ENCODE results near the gene AGTRAP. TPM values are rescaled to one million over a fixed set of nuclear protein-coding genes. Genes with fewer than 3 reads are reported as not detected.
A peak's percentile ranks its signal among the peaks of the same experiment; 100 is the strongest.

AGTRAP gene
- total and polyA plus RNA-seq, 9 of the 15 experiments (the other 6 are each of a cell fraction or from before 2014, with no cell fraction given): 26.8 to 105 (median 57.5) TPM

DNA sequence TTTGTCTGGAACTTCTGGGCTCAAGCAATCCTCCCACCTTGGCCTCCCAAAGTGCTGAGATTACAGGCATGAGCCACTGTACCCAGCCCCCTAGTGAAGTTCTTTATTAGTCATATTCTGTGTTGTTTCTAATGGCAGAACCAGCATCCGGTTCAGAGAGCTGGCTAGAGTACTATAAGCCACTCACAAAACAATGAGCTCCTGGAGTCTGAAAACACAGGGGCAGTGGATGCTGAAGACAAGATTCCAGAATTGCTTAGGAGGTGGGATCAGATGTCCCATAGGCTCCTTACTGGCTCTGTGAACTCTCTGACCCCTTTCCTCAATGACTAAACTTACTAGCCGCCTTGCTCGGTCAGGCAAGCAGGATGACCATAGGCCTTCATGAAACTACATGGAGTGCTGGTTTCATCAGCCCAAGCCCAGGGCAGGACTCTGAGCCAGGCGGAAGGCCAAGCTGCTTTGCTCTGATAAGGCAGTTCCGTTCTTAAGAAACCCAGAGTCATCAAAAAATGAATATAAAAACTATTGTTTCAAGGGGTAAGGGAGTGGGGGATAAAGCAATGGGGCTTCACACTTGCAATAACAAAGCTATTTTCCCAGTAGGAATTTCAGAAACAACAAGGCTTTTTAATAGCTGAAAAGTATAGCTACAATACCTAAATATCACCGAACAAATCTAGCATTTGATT lies 61.7 kb downstream of the AGTRAP start (continued):
- TF ChIP-seq TCF7L2 (IDR thresholded peaks at IDR 0.05; ENCODE audit: low read depth, low read length) (no peak), ZNF76 (CRISPR knock-in tag; IDR thresholded peaks at IDR 0.05; ENCODE audit: borderline replicate concordance) (no peak), HNRNPLL (IDR thresholded peaks at IDR 0.05; ENCODE audit: low read depth, low read length, poor library complexity, severe bottlenecking) (no peak), ZNF174 (CRISPR knock-in tag; IDR thresholded peaks at IDR 0.05) (no peak), ZC3H4 (CRISPR knock-in tag; IDR thresholded peaks at IDR 0.05; ENCODE audit: borderline replicate concordance) (no peak), MAFF (IDR thresholded peaks at IDR 0.05; ENCODE audit: low read length) (peak; percentile 97), ARID3B (CRISPR knock-in tag; IDR thresholded peaks at IDR 0.05; ENCODE audit: borderline replicate concordance) (no peak), SAFB2 (IDR thresholded peaks at IDR 0.05; ENCODE audit: borderline replicate concordance, low read depth, low read length, severe bottlenecking) (no peak), PHF20 (IDR thresholded peaks at IDR 0.05; ENCODE audit: partially characterized antibody) (no peak), U2AF2 (optimal IDR thresholded peaks at IDR 0.05; ENCODE audit: low read depth, low read length) (no peak), RFX7 (CRISPR knock-in tag; IDR thresholded peaks at IDR 0.05) (no peak)
- TF ChIP-seq, protein P1, sequence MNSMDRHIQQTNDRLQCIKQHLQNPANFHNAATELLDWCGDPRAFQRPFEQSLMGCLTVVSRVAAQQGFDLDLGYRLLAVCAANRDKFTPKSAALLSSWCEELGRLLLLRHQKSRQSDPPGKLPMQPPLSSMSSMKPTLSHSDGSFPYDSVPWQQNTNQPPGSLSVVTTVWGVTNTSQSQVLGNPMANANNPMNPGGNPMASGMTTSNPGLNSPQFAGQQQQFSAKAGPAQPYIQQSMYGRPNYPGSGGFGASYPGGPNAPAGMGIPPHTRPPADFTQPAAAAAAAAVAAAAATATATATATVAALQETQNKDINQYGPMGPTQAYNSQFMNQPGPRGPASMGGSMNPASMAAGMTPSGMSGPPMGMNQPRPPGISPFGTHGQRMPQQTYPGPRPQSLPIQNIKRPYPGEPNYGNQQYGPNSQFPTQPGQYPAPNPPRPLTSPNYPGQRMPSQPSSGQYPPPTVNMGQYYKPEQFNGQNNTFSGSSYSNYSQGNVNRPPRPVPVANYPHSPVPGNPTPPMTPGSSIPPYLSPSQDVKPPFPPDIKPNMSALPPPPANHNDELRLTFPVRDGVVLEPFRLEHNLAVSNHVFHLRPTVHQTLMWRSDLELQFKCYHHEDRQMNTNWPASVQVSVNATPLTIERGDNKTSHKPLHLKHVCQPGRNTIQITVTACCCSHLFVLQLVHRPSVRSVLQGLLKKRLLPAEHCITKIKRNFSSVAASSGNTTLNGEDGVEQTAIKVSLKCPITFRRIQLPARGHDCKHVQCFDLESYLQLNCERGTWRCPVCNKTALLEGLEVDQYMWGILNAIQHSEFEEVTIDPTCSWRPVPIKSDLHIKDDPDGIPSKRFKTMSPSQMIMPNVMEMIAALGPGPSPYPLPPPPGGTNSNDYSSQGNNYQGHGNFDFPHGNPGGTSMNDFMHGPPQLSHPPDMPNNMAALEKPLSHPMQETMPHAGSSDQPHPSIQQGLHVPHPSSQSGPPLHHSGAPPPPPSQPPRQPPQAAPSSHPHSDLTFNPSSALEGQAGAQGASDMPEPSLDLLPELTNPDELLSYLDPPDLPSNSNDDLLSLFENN (IDR thresholded peaks at IDR 0.05; ENCODE audit: low read depth in 2 of 2, low read length in 2 of 2): peak in 1 of 2 experiments; percentile 93; a peak in 2 of 4 replicates
- TF ChIP-seq, protein P2, sequence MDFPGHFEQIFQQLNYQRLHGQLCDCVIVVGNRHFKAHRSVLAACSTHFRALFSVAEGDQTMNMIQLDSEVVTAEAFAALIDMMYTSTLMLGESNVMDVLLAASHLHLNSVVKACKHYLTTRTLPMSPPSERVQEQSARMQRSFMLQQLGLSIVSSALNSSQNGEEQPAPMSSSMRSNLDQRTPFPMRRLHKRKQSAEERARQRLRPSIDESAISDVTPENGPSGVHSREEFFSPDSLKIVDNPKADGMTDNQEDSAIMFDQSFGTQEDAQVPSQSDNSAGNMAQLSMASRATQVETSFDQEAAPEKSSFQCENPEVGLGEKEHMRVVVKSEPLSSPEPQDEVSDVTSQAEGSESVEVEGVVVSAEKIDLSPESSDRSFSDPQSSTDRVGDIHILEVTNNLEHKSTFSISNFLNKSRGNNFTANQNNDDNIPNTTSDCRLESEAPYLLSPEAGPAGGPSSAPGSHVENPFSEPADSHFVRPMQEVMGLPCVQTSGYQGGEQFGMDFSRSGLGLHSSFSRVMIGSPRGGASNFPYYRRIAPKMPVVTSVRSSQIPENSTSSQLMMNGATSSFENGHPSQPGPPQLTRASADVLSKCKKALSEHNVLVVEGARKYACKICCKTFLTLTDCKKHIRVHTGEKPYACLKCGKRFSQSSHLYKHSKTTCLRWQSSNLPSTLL (IDR thresholded peaks at IDR 0.05): 0 out of 2 replicates have a peak, but pooled peaks have one; percentile 6
- TF ChIP-seq, protein P3, sequence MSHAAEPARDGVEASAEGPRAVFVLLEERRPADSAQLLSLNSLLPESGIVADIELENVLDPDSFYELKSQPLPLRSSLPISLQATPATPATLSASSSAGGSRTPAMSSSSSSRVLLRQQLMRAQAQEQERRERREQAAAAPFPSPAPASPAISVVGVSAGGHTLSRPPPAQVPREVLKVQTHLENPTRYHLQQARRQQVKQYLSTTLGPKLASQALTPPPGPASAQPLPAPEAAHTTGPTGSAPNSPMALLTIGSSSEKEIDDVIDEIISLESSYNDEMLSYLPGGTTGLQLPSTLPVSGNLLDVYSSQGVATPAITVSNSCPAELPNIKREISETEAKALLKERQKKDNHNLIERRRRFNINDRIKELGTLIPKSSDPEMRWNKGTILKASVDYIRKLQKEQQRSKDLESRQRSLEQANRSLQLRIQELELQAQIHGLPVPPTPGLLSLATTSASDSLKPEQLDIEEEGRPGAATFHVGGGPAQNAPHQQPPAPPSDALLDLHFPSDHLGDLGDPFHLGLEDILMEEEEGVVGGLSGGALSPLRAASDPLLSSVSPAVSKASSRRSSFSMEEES (CRISPR knock-in tag; IDR thresholded peaks at IDR 0.05): no peak
- TF ChIP-seq, protein P4, sequence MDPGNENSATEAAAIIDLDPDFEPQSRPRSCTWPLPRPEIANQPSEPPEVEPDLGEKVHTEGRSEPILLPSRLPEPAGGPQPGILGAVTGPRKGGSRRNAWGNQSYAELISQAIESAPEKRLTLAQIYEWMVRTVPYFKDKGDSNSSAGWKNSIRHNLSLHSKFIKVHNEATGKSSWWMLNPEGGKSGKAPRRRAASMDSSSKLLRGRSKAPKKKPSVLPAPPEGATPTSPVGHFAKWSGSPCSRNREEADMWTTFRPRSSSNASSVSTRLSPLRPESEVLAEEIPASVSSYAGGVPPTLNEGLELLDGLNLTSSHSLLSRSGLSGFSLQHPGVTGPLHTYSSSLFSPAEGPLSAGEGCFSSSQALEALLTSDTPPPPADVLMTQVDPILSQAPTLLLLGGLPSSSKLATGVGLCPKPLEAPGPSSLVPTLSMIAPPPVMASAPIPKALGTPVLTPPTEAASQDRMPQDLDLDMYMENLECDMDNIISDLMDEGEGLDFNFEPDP (CRISPR knock-in tag; IDR thresholded peaks at IDR 0.05): no peak
